K562 (cell line): ENCODE measurements around the gene LEO1. TPM values are rescaled to one million over a fixed set of nuclear protein-coding genes. Genes with fewer than 3 reads are reported as not detected.

ENCODE experiments used
- ATF1 ChIP-seq, 2 experiments: fragments of 450-650 bp in 1 of 2; IDR thresholded peaks; 2 replicates each; pipeline ENCODE4 v1.6.1; 2016; ENCODE audit warnings: missing compliant biosample characterization in 1 of 2, missing genetic modification characterization in 1 of 2
- CHD2 ChIP-seq: IDR thresholded peaks from 2 replicates; pipeline ENCODE4 v1.6.1; 2011; ENCODE audit warnings: low read depth, low read length
- GTF2B ChIP-seq: IDR thresholded peaks from 2 replicates; pipeline ENCODE4 v1.6.1; 2011; ENCODE audit not compliant: insufficient read length; ENCODE audit errors: extremely low read depth
- HMGXB4 ChIP-seq: sonication (generic); formaldehyde crosslinking; IDR thresholded peaks from 2 replicates; pipeline ENCODE4 v1.8.1; 2023; ENCODE audit warnings: mild to moderate bottlenecking, missing genetic modification reagents
- JUN ChIP-seq, 2 experiments: sonication (generic) in 1 of 2; formaldehyde crosslinking in 1 of 2; IDR thresholded peaks; 2 replicates each; pipeline versions ENCODE4 v1.6.1 to v1.8.0; 2012 to 2022; ENCODE audit warnings: borderline replicate concordance in 2 of 2, mild to moderate bottlenecking in 2 of 2, improper control_type of control experiment in 1 of 2, low read depth in 1 of 2, low read length in 1 of 2, missing genetic modification reagents in 1 of 2
- MEF2D ChIP-seq: conservative IDR thresholded peaks from 2 replicates; pipeline ENCODE4 v1.6.1; 2016; ENCODE audit warnings: low read depth, missing genetic modification characterization, missing compliant biosample characterization
- NFATC3 ChIP-seq: fragments of 450-650 bp; IDR thresholded peaks from 2 replicates; pipeline ENCODE4 v1.6.1; 2017; ENCODE audit warnings: mild to moderate bottlenecking
- POLR2B ChIP-seq: fragments of 450-650 bp; IDR thresholded peaks from 2 replicates; pipeline ENCODE4 v1.6.1; 2018; ENCODE audit warnings: low read depth; ENCODE audit not compliant: partially characterized antibody
- ZBTB40 ChIP-seq, 2 experiments: fragments of 450-650 bp in 1 of 2; sonication (generic) in 1 of 2; formaldehyde crosslinking in 1 of 2; IDR thresholded peaks; 2 replicates each; pipeline versions ENCODE4 v1.7.1 to v1.9.0; 2016 to 2022; ENCODE audit warnings: inconsistent platforms in 1 of 2, mild to moderate bottlenecking in 1 of 2, missing genetic modification reagents in 1 of 2
- ZNF354B ChIP-seq: fragments of 250-450 bp; sonication (Bioruptor Pico); IDR thresholded peaks from 2 replicates; pipeline ENCODE4 v1.4.0; 2020
- ZNF408 ChIP-seq: fragments of 250-450 bp; sonication (Bioruptor Pico); IDR thresholded peaks from 2 replicates; pipeline ENCODE4 v1.4.0; 2020; ENCODE audit warnings: low read depth, mild to moderate bottlenecking, moderate library complexity
- ZNF639 ChIP-seq, 2 experiments: fragments of 200-800 bp in 1 of 2; sonication (Bioruptor generic) in 1 of 2; sonication (generic) in 1 of 2; formaldehyde crosslinking in 1 of 2; IDR thresholded peaks in 1 of 2; conservative IDR thresholded peaks in 1 of 2; 2 replicates each; pipeline versions ENCODE4 v1.5.0 to v1.6.1; 2016 to 2020; ENCODE audit warnings: missing compliant biosample characterization in 1 of 2, missing genetic modification characterization in 1 of 2, missing genetic modification reagents in 1 of 2
- polyA plus RNA-seq, 8 experiments: library from polyadenylated mRNA; depleted of rRNA in 4 of 8; stranded (reverse) in 5 of 8; unstranded in 3 of 8; fragments of >200 nt; fragmentation: Nextera tagmentation in 2 of 8; fragmentation: Illumina TruSeq in 1 of 8; extraction: Ambion mirVana in 2 of 8; extraction: Trizol in 1 of 8; gene quantifications; 2 replicates each; pipeline versions ENCODE4 v1.2.1 to v1.2.3, GENCODE V29; 2011 to 2014; ENCODE audit warnings: inconsistent platforms in 1 of 8, missing spikeins in 1 of 8
- total RNA-seq, 7 experiments: library from RNA; depleted of rRNA in 6 of 7; stranded (reverse); fragments of >200 nt in 6 of 7; fragmentation: Illumina TruSeq in 2 of 7; extraction: Trizol in 2 of 7; gene quantifications; 2 replicates each; pipeline versions ENCODE4 v1.2.1 to v1.2.3, GENCODE V29; 2011 to 2021; ENCODE audit warnings: low replicate concordance in 1 of 7

LEO1 gene
- total and polyA plus RNA-seq, 9 of the 15 experiments (the other 6 are each of a cell fraction or from before 2014, with no cell fraction given) = 8.4 to 48.3 (median 37.9) TPM

- no peak for TF ChIP-seq ATF1 (CRISPR knock-in tag; IDR thresholded peaks at IDR 0.05)
- peak; percentile 54 for TF ChIP-seq ATF1 (tag; IDR thresholded peaks at IDR 0.05)
- no peak for TF ChIP-seq CHD2
- no peak for TF ChIP-seq HMGXB4 (CRISPR knock-in tag)
- no peak for TF ChIP-seq GTF2B
- no peak for TF ChIP-seq NFATC3
- TF ChIP-seq ZBTB40 (IDR thresholded peaks at IDR 0.05) = no peak
- TF ChIP-seq ZBTB40 (CRISPR knock-in tag; IDR thresholded peaks at IDR 0.05) = no peak
- TF ChIP-seq MEF2D (tag) = no peak
- no peak for TF ChIP-seq ZNF354B (CRISPR knock-in tag)
- no peak for TF ChIP-seq ZNF639 (CRISPR knock-in tag; conservative IDR thresholded peaks at IDR 0.05 in 1 of 2, IDR thresholded peaks at IDR 0.05 in 1 of 2)
- peak; percentile 57 for TF ChIP-seq POLR2B
- peak; percentile 63; the same call in 1 of the 2 replicates for TF ChIP-seq JUN (IDR thresholded peaks at IDR 0.05; ENCODE audit: borderline replicate concordance, low read depth, low read length)
- TF ChIP-seq JUN (CRISPR knock-in tag; IDR thresholded peaks at IDR 0.05; ENCODE audit: borderline replicate concordance) = no peak
- TF ChIP-seq ZNF408 = no peak
Measured at GRCh38 chr15:52019394-52020220, 48.0 kb upstream of the LEO1 start (continued).
